Middle frontal gyrus (tissue), 1 donor: ENCODE data around the gene STEAP1.
A peak's percentile ranks its signal among the peaks of the same experiment; 100 is the strongest.
"Not testable (repeated sequence)": the region's sequence is repeated elsewhere in the genome, so short reads cannot be mapped to it uniquely, and the experiment has no call there.

ENCODE experiments used
- DNase-seq: peaks from one replicate; pipeline ENCODE4 v3.0.0-alpha.2; 2015; ENCODE audit warnings: low spot score; ENCODE audit errors: extremely low spot score

Gene STEAP1

GRCh38 chr7:90153943-90154771 is at the start of gene STEAP1:
TSS of gene STEAP1 (plus strand) at chr7:90154469. CDS start at chr7:90159789, 5,320 bp downstream.
- peak; percentile 79 for DNase-seq

- not testable (repeated sequence) for DNase-seq
These were observed 39.3 kb upstream of the STEAP1 start for GRCh38 chr7:90114972-90115371.

- DNase-seq: not testable (repeated sequence)
These were observed 35.6 kb upstream of the STEAP1 start for GRCh38 chr7:90118551-90119177.

- DNase-seq: peak; percentile 33
These were observed 34.9 kb upstream of the STEAP1 start for GRCh38 chr7:90119178-90119971.

- DNase-seq: not testable (repeated sequence)
These were observed 34.1 kb upstream of the STEAP1 start for GRCh38 chr7:90120205-90120604.

- not testable (repeated sequence) for DNase-seq
These were observed 22.5 kb upstream of the STEAP1 start for GRCh38 chr7:90131746-90132145.

GRCh38 chr7:90147079-90147960 is 6.9 kb upstream of the STEAP1 start:
- not testable (repeated sequence) for DNase-seq

- DNase-seq: not testable (repeated sequence)
These were observed 4.8 kb upstream of the STEAP1 start for GRCh38 chr7:90149428-90149827.

- not testable (repeated sequence) for DNase-seq
These were observed 2.4 kb upstream of the STEAP1 start for GRCh38 chr7:90151884-90152283.

GRCh38 chr7:90152642-90153253 is 1.5 kb upstream of the STEAP1 start:
- DNase-seq: peak; percentile 32

- DNase-seq: no peak
These were observed 937 bp downstream of the STEAP1 start for GRCh38 chr7:90155206-90155605.

- not testable (repeated sequence) for DNase-seq
These were observed 3.1 kb downstream of the STEAP1 start for GRCh38 chr7:90157331-90157730.

GRCh38 chr7:90157761-90158350 is 3.6 kb downstream of the STEAP1 start:
- not testable (repeated sequence) for DNase-seq

GRCh38 chr7:90163534-90163933 is 9.3 kb downstream of the STEAP1 start:
- DNase-seq: no peak

- DNase-seq: no peak
These were observed 11.5 kb downstream of the STEAP1 start for GRCh38 chr7:90165724-90166123.

- no peak for DNase-seq
These were observed 11.9 kb downstream of the STEAP1 start for GRCh38 chr7:90166153-90166552.

- DNase-seq: no peak
These were observed 13.1 kb downstream of the STEAP1 start for GRCh38 chr7:90167361-90167760.

GRCh38 chr7:90169891-90170290 is 15.6 kb downstream of the STEAP1 start:
- no peak for DNase-seq

- no peak for DNase-seq
These were observed 17.9 kb downstream of the STEAP1 start for GRCh38 chr7:90172121-90172520.

GRCh38 chr7:90172624-90173023 is 18.4 kb downstream of the STEAP1 start:
- DNase-seq: no peak
